T-helper 1 cell treated with Interleukin-12 subunit alpha and Interleukin-12 subunit beta and Interleukin-4 antibody, amounts not matched to agents 30 μg/mL and 1 μg/mL, for 36 hours (primary cell): ENCODE results near the gene KATNBL1.
A peak's percentile ranks its signal among the peaks of the same experiment; 100 is the strongest.

ENCODE experiments used
- H3K27ac Mint-ChIP-seq: one replicate; pipeline ENCODE4 v1.8.0; 2021; ENCODE audit warnings: mild to moderate bottlenecking, mixed read lengths
- H3K27me3 Mint-ChIP-seq: one replicate; pipeline ENCODE4 v1.8.0; 2021; ENCODE audit warnings: low read depth, mixed read lengths
- H3K36me3 Mint-ChIP-seq: one replicate; pipeline ENCODE4 v1.8.0; 2021; ENCODE audit warnings: low read depth, mixed read lengths
- H3K4me1 Mint-ChIP-seq: one replicate; pipeline ENCODE4 v1.8.0; 2021; ENCODE audit warnings: low read depth, mixed read lengths
- H3K4me3 Mint-ChIP-seq: one replicate; pipeline ENCODE4 v1.8.0; 2021; ENCODE audit warnings: mild to moderate bottlenecking, moderate library complexity, mixed read lengths
- H3K9me3 Mint-ChIP-seq: one replicate; pipeline ENCODE4 v1.8.0; 2021; ENCODE audit warnings: mixed read lengths

Gene KATNBL1

DNA sequence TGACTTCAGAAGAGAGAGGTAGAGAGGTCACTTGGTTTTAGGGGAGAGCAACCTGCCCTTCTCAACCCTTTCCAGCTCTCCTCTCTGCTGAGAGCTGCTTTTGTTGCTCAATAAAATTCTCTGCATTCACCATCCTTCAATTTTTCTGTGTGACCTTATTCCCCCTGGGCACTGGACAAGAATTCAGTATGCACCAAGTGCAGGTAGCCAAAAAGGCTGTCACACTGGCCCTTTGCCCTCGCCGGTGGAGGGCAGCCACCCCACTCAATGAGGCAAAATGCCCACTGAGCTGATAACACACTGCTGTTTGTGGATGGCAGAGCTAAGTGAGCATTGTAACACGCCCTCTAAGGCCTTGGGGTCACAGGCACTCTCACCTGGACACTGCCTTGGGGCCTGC, 95.2 kb downstream of the KATNBL1 start:
- H3K4me3 Mint-ChIP-seq = no peak overlapping the region
- no peaks in the 10 kb centered on the region for H3K9me3 Mint-ChIP-seq
- no peaks in the 10 kb centered on the region for H3K36me3 Mint-ChIP-seq
- peaks cover 4% of the 10 kb centered on the region for H3K4me1 Mint-ChIP-seq
- no peak overlapping the region for H3K27ac Mint-ChIP-seq
- peaks cover 9% of the 10 kb centered on the region for H3K27me3 Mint-ChIP-seq

- H3K27ac Mint-ChIP-seq = no peak overlapping the region
- peaks cover 5% of the 10 kb centered on the region for H3K4me1 Mint-ChIP-seq
- no peak overlapping the region for H3K4me3 Mint-ChIP-seq
- H3K27me3 Mint-ChIP-seq = peaks cover 9% of the 10 kb centered on the region
- H3K36me3 Mint-ChIP-seq = no peaks in the 10 kb centered on the region
- H3K9me3 Mint-ChIP-seq = no peaks in the 10 kb centered on the region
Measured at GRCh38 chr15:34114215-34114614, 95.7 kb downstream of the KATNBL1 start.

GRCh38 chr15:34111488-34111887, 98.4 kb downstream of the KATNBL1 start:
- H3K4me1 Mint-ChIP-seq = peaks cover 5% of the 10 kb centered on the region
- no peak overlapping the region for H3K27ac Mint-ChIP-seq
- H3K4me3 Mint-ChIP-seq = no peak overlapping the region
- H3K27me3 Mint-ChIP-seq = peaks cover 9% of the 10 kb centered on the region
- H3K9me3 Mint-ChIP-seq = no peaks in the 10 kb centered on the region
- H3K36me3 Mint-ChIP-seq = no peaks in the 10 kb centered on the region

DNA sequence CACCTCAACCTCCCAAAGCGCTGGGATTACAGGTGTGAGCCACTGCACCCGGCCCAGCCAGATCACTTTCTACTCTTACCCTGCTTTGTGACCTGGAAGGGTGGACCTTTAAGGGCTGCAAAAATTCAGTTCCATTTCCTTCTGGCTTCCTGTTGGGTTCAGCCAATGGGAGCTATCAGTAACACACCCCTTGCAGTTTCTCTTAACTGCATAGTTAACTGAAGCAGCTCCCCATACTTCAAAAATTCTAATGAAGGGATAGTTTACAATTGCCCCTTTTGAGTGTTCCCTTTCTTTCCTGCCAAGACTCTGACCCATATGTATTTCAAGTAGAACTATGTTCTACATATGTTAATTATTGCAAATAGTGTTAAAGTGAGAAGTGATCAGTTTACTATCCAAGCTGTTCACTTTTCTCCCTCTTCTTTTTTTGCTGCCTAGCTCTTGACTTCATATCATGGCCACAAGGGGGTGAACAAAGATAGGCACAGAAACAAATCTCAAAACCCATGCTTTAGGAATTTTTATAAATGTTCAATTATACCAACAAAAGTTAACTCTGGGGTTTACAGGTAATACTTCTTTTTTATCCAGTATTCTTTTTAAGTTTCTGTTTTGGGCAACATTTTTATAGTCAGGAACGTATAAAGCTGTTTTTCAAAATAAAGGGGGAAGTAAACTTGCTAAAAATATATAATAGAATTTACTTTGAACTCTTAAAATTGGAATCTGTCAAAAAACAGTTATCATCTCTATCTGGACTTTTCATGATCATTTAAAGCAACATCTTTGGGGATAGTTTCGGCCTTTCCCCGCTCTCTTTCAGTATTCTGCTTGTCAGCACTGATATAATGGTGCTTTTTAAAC, 99.9 kb downstream of the KATNBL1 start:
- Mint-ChIP-seq H3K27me3 (peaks cover 9% of the 10 kb centered on the region), H3K4me3 (no peak overlapping the region), H3K27ac (no peak overlapping the region), H3K36me3 (peaks cover 2% of the 10 kb centered on the region), H3K4me1 (peaks cover 5% of the 10 kb centered on the region), H3K9me3 (no peaks in the 10 kb centered on the region)

GRCh38 chr15:34107315-34107714, 102.6 kb downstream of the KATNBL1 start:
- Mint-ChIP-seq H3K4me1 (peaks cover 11% of the 10 kb centered on the region), H3K4me3 (no peak overlapping the region), H3K27ac (no peak overlapping the region), H3K27me3 (peaks cover 9% of the 10 kb centered on the region), H3K36me3 (peaks cover 16% of the 10 kb centered on the region), H3K9me3 (no peaks in the 10 kb centered on the region)

GRCh38 chr15:34106423-34106822, 103.5 kb downstream of the KATNBL1 start:
- H3K36me3 Mint-ChIP-seq = peaks cover 22% of the 10 kb centered on the region
- H3K4me3 Mint-ChIP-seq = no peak overlapping the region
- no peak overlapping the region for H3K27ac Mint-ChIP-seq
- H3K4me1 Mint-ChIP-seq = peaks cover 16% of the 10 kb centered on the region
- H3K27me3 Mint-ChIP-seq = peaks cover 6% of the 10 kb centered on the region
- H3K9me3 Mint-ChIP-seq = no peaks in the 10 kb centered on the region

- Mint-ChIP-seq H3K9me3 (no peaks in the 10 kb centered on the region), H3K36me3 (peaks cover 22% of the 10 kb centered on the region), H3K4me1 (peaks cover 26% of the 10 kb centered on the region), H3K27ac (peak overlapping the region; percentile 97), H3K27me3 (no peaks in the 10 kb centered on the region), H3K4me3 (peak overlapping the region; percentile 99)
Measured at GRCh38 chr15:34102175-34102925, 107.5 kb downstream of the KATNBL1 start.

- no peaks in the 10 kb centered on the region for H3K27me3 Mint-ChIP-seq
- peak within 1 kb of the TSS; percentile 99 for H3K4me3 Mint-ChIP-seq
- H3K27ac Mint-ChIP-seq = peak within 1 kb of the TSS; percentile 97
- H3K9me3 Mint-ChIP-seq = no peaks in the 10 kb centered on the region
- H3K36me3 Mint-ChIP-seq = peaks cover 22% of the 10 kb centered on the region
- H3K4me1 Mint-ChIP-seq = peaks cover 28% of the 10 kb centered on the region
Measured at GRCh38 chr15:34101366-34102174, 108.3 kb downstream of the KATNBL1 start, which contains the start of the genes EMC7 and PGBD4. Gene EMC7 (minus strand): TSS chr15:34101862. CDS start chr15:34101839, 23 bp downstream. Gene PGBD4 (plus strand): TSS chr15:34102083. CDS start chr15:34102532, 449 bp downstream.

- H3K4me3 Mint-ChIP-seq = peak overlapping the region; percentile 62
- H3K27me3 Mint-ChIP-seq = no peaks in the 10 kb centered on the region
- no peaks in the 10 kb centered on the region for H3K9me3 Mint-ChIP-seq
- peaks cover 29% of the 10 kb centered on the region for H3K4me1 Mint-ChIP-seq
- H3K27ac Mint-ChIP-seq = peak overlapping the region; percentile 13
- H3K36me3 Mint-ChIP-seq = peaks cover 22% of the 10 kb centered on the region
Measured at GRCh38 chr15:34099914-34100313, 110.0 kb downstream of the KATNBL1 start.
